ENCODE measurements around the gene SH3YL1. TPM values are rescaled to one million over a fixed set of nuclear protein-coding genes. Genes with fewer than 3 reads are reported as not detected.

Gene SH3YL1
- polyA plus RNA-seq, 1 of the 3 experiments (the other 2 are of a cell fraction), result 22.7 TPM

GRCh38 chr2:279956-280649 is 16.3 kb upstream of the SH3YL1 start:
- no peak for TF ChIP-seq SIN3A (IDR thresholded peaks at IDR 0.05; ENCODE audit: borderline replicate concordance, low read depth, low read length)
- TF ChIP-seq MAX (IDR thresholded peaks at IDR 0.05; ENCODE audit: low read depth), result no peak
- TF ChIP-seq TEAD4 (IDR thresholded peaks at IDR 0.05; ENCODE audit: borderline replicate concordance, insufficient read depth), result no peak
- no peak for TF ChIP-seq ELF1 (IDR thresholded peaks at IDR 0.05)
- no peak for TF ChIP-seq NFIC (IDR thresholded peaks at IDR 0.05; ENCODE audit: borderline replicate concordance)
- no peak for TF ChIP-seq MXI1 (IDR thresholded peaks at IDR 0.05; ENCODE audit: low read depth, low read length)
- no peak for TF ChIP-seq TCF12 (IDR thresholded peaks at IDR 0.05)
- TF ChIP-seq JUND (IDR thresholded peaks at IDR 0.05), result no peak
- no peak for TF ChIP-seq GABPA (IDR thresholded peaks at IDR 0.05; ENCODE audit: low read depth)
- no peak for TF ChIP-seq EZH2phosphoT487 (IDR thresholded peaks at IDR 0.05; ENCODE audit: borderline replicate concordance, low read depth)
- TF ChIP-seq RXRA (IDR thresholded peaks at IDR 0.05; ENCODE audit: borderline replicate concordance, low read depth), result no peak
- no peak for TF ChIP-seq POLR2AphosphoS5 (IDR thresholded peaks at IDR 0.05; ENCODE audit: low read depth, low read length)
- TF ChIP-seq USF2 (IDR thresholded peaks at IDR 0.05; ENCODE audit: borderline replicate concordance, low read depth, low read length), result no peak
- TF ChIP-seq SMC3 (IDR thresholded peaks at IDR 0.05; ENCODE audit: low read depth, low read length), result no peak
- TF ChIP-seq FOXM1 (IDR thresholded peaks at IDR 0.05; ENCODE audit: low read depth), result no peak
- no peak for TF ChIP-seq PBX3 (IDR thresholded peaks at IDR 0.05)
- no peak for TF ChIP-seq RFX5 (IDR thresholded peaks at IDR 0.05; ENCODE audit: low read length)
- TF ChIP-seq CHD2 (IDR thresholded peaks at IDR 0.05; ENCODE audit: low read length, partially characterized antibody), result no peak
- no peak for TF ChIP-seq FOSL2 (IDR thresholded peaks at IDR 0.05; ENCODE audit: borderline replicate concordance, low read depth)
- Histone ChIP-seq H3K9ac (no peak overlapping the region), H4K20me1 (ENCODE audit: insufficient read depth) (peaks cover 6% of the 10 kb centered on the region; the same call in 1 of the 2 replicates), H3K9me2 (no peaks in the 10 kb centered on the region), H3K4me2 (no peak overlapping the region), H3K79me2 (ENCODE audit: insufficient read depth) (peaks cover 31% of the 10 kb centered on the region), H3K9me3 (no peaks in the 10 kb centered on the region), H3K36me3 (replicated peaks in 1 of 2; ENCODE audit: control insufficient read depth in 1 of 2, insufficient read depth in 2 of 2, low read length in 1 of 2) (peaks cover 42 to 81% of the 10 kb centered on the region in 2 experiments), H3K4me1 (ENCODE audit: control insufficient read depth in 1 of 2, insufficient read depth in 2 of 2, low read depth in 1 of 2, low read length in 1 of 2) (no peaks in the 10 kb centered on the region), H3K27ac (ENCODE audit: low read depth in 2 of 2, low read length in 1 of 2) (no peak overlapping the region), H2AFZ (ENCODE audit: low read depth) (no peak overlapping the region), H3F3A (replicated peaks; ENCODE audit: insufficient read depth) (peaks cover 2% of the 10 kb centered on the region), H3K27me3 (ENCODE audit: insufficient read depth) (no peaks in the 10 kb centered on the region), H3K4me3 (ENCODE audit: low read depth in 2 of 2, low read length in 1 of 2) (no peak overlapping the region)
- DNase-seq, result no peak
- POLR2A ChIA-PET, result no interaction called here
- 88% methylated on average over 4 of the region's 4 CpGs for WGBS (ENCODE audit: low lambda C conversion rate)
- CTCF ChIA-PET, result interaction anchor here (1.1 kb wide), 1 partner anchor 8 kb away, joined by 3 read pairs; no protein-coding TSS in a partner anchor

Measured in SK-N-SH (cell line).